ENCODE results near the gene TMCC2.

TMCC2 gene

GRCh38 chr1:205261946-205262691, 34.4 kb downstream of the TMCC2 start:
- H3K9ac ChIP-seq = no peak overlapping the region
- H3K27ac ChIP-seq = no peak overlapping the region

DNA sequence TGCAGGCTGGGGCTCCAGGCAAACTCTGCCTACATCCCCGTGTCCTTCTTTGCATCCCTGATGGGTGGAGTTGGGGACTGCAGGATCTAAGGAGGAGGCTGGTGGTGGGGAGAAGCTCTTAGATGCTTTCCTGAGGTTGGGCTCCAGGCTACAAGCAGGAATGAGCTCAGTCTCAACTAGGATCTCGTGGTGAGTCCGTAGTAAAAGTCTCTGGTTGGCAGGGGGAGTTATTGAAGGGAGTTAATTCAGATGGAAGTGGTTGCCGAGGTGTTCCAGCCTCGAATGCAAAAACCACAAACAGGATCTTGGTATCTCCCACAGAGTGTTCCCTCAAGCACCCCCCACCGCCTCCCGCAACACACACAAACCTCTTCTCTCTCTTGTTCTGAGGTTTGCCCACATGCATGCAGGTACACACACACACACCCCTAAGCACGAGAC, 35.0 kb downstream of the TMCC2 start:
- H3K36me3 ChIP-seq (ENCODE audit: control insufficient read depth, insufficient read depth, low read length) = no peaks in the 10 kb centered on the region
- H3K4me2 ChIP-seq (ENCODE audit: low read length) = no peak overlapping the region
- H3K79me2 ChIP-seq = no peaks in the 10 kb centered on the region
- no peak for TF ChIP-seq CTCF (IDR thresholded peaks at IDR 0.05)
- no peak overlapping the region for H3K27ac ChIP-seq
- no peaks in the 10 kb centered on the region for H3K4me1 ChIP-seq
- no peak overlapping the region for H3K9ac ChIP-seq
- H2AFZ ChIP-seq = no peak overlapping the region
- no peaks in the 10 kb centered on the region for H3K27me3 ChIP-seq (ENCODE audit: control insufficient read depth, insufficient read depth, low read length)
- H3K4me3 ChIP-seq (ENCODE audit: low read depth, low read length) = no peak overlapping the region
- H3K9me3 ChIP-seq (ENCODE audit: control insufficient read depth, low read length) = no peaks in the 10 kb centered on the region

More at GRCh38 chr1:205261946-205262691, 34.4 kb downstream of the TMCC2 start:
- H3K9me3 ChIP-seq (ENCODE audit: control insufficient read depth, low read length) = no peaks in the 10 kb centered on the region
- no peak overlapping the region for H2AFZ ChIP-seq
- H3K4me1 ChIP-seq = no peaks in the 10 kb centered on the region
- no peak for TF ChIP-seq CTCF (IDR thresholded peaks at IDR 0.05)
- H3K79me2 ChIP-seq = no peaks in the 10 kb centered on the region
- no peak overlapping the region for H3K4me2 ChIP-seq (ENCODE audit: low read length)
- H3K27me3 ChIP-seq (ENCODE audit: control insufficient read depth, insufficient read depth, low read length) = no peaks in the 10 kb centered on the region
- H3K36me3 ChIP-seq (ENCODE audit: control insufficient read depth, insufficient read depth, low read length) = no peaks in the 10 kb centered on the region
- H3K4me3 ChIP-seq (ENCODE audit: low read depth, low read length) = no peak overlapping the region

- Histone ChIP-seq H3K36me3 (ENCODE audit: control insufficient read depth, insufficient read depth, low read length) (no peaks in the 10 kb centered on the region), H3K4me1 (no peaks in the 10 kb centered on the region), H3K4me2 (ENCODE audit: low read length) (no peak overlapping the region), H3K27me3 (ENCODE audit: control insufficient read depth, insufficient read depth, low read length) (no peaks in the 10 kb centered on the region), H3K27ac (no peak overlapping the region), H2AFZ (no peak overlapping the region), H3K9ac (no peak overlapping the region), H3K9me3 (ENCODE audit: control insufficient read depth, low read length) (no peaks in the 10 kb centered on the region), H3K79me2 (no peaks in the 10 kb centered on the region), H3K4me3 (ENCODE audit: low read depth, low read length) (no peak overlapping the region)
- no peak for TF ChIP-seq CTCF (IDR thresholded peaks at IDR 0.05)
Observed at GRCh38 chr1:205263580-205264190, 35.9 kb downstream of the TMCC2 start.

DNA sequence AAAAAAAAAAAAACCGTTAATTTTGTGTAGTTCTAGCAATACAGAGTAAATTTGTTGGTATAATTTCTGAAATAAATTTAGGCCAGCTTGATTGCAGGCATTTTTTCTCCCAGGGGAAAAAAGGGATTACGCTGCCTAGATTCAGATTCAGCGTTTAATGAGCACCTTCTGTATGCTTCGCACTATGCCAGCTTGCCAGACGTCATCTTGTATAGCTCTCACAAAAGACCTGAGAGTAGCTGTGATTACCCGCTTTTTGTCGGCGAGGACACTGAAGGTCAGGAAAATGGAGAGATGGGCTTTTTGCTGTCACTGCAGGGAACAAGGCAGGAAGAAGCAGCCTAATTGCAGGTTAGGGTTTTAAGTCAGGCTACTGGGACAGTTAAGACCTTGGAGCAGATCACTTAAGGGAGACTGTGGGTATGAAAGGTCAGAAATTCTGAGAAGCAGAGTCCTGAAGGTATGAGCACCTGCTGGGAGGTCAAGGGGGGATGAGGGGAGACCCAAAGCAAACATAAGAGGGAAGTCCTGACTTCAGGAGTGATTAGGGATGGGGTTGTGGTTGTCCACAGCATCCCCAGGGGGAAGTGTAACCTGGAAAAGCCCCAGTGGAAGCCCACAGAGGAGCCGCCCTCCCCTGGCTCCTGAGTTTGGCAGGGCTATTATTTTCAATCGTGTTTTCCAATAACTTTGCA, 39.0 kb downstream of the TMCC2 start:
- Histone ChIP-seq H3K27me3 (ENCODE audit: control insufficient read depth, insufficient read depth, low read length) (no peaks in the 10 kb centered on the region), H3K9ac (no peak overlapping the region), H3K36me3 (ENCODE audit: control insufficient read depth, insufficient read depth, low read length) (no peaks in the 10 kb centered on the region), H3K4me1 (no peaks in the 10 kb centered on the region), H3K79me2 (no peaks in the 10 kb centered on the region), H2AFZ (no peak overlapping the region), H3K4me3 (ENCODE audit: low read depth, low read length) (no peak overlapping the region), H3K4me2 (ENCODE audit: low read length) (no peak overlapping the region), H3K27ac (no peak overlapping the region), H3K9me3 (ENCODE audit: control insufficient read depth, low read length) (no peaks in the 10 kb centered on the region)
- no peak for TF ChIP-seq CTCF (IDR thresholded peaks at IDR 0.05)
